ENCODE measurements around the gene AMOTL2. TPM values are rescaled to one million over a fixed set of nuclear protein-coding genes. Genes with fewer than 3 reads are reported as not detected.

AMOTL2 gene
- total RNA-seq, 1 donor from 2014 or later = not detected

DNA sequence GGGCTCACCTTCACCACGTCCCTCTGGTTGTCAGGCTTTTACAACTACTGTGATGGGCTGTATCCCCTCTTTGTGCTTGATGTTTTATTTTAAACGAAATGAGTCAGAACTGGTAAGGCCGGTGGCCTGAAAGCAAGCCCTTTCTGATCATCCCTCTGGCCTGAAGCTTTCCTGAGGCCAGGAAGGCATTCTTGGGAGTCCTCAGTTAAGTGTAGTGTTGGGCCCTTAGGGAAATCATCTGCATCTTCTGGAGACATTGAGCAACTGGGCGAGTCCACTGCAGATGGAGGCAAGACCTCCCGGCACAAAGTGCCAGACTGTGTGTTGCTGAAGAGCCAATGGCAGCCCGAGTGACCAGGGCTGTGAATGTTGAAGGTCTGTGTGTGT, 33.0 kb upstream of the AMOTL2 start:
- intact Hi-C loops (cut with micrococcal nuclease) = no loop called here
- H3K27me3 Mint-ChIP-seq = peaks cover 52% of the 10 kb centered on the region
- H3K4me1 Mint-ChIP-seq = no peaks in the 10 kb centered on the region
- TF ChIP-seq, protein P1, sequence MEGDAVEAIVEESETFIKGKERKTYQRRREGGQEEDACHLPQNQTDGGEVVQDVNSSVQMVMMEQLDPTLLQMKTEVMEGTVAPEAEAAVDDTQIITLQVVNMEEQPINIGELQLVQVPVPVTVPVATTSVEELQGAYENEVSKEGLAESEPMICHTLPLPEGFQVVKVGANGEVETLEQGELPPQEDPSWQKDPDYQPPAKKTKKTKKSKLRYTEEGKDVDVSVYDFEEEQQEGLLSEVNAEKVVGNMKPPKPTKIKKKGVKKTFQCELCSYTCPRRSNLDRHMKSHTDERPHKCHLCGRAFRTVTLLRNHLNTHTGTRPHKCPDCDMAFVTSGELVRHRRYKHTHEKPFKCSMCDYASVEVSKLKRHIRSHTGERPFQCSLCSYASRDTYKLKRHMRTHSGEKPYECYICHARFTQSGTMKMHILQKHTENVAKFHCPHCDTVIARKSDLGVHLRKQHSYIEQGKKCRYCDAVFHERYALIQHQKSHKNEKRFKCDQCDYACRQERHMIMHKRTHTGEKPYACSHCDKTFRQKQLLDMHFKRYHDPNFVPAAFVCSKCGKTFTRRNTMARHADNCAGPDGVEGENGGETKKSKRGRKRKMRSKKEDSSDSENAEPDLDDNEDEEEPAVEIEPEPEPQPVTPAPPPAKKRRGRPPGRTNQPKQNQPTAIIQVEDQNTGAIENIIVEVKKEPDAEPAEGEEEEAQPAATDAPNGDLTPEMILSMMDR (IDR thresholded peaks at IDR 0.05) = no peak
- H3K36me3 Mint-ChIP-seq (ENCODE audit: low read depth) = no peaks in the 10 kb centered on the region
- ChIA-PET CTCF (no interaction called here), POLR2A (interaction anchor here (0.5 kb wide), 1 partner anchor 161 kb away, joined by 3 read pairs; no protein-coding TSS in a partner anchor)
- DNase-seq (no peak), ATAC-seq (ENCODE audit: low read depth) (no peak)
- no peak overlapping the region for H3K4me3 Mint-ChIP-seq
- peaks cover 7% of the 10 kb centered on the region for H3K9me3 Mint-ChIP-seq
- H3K27ac Mint-ChIP-seq = no peak overlapping the region

DNA sequence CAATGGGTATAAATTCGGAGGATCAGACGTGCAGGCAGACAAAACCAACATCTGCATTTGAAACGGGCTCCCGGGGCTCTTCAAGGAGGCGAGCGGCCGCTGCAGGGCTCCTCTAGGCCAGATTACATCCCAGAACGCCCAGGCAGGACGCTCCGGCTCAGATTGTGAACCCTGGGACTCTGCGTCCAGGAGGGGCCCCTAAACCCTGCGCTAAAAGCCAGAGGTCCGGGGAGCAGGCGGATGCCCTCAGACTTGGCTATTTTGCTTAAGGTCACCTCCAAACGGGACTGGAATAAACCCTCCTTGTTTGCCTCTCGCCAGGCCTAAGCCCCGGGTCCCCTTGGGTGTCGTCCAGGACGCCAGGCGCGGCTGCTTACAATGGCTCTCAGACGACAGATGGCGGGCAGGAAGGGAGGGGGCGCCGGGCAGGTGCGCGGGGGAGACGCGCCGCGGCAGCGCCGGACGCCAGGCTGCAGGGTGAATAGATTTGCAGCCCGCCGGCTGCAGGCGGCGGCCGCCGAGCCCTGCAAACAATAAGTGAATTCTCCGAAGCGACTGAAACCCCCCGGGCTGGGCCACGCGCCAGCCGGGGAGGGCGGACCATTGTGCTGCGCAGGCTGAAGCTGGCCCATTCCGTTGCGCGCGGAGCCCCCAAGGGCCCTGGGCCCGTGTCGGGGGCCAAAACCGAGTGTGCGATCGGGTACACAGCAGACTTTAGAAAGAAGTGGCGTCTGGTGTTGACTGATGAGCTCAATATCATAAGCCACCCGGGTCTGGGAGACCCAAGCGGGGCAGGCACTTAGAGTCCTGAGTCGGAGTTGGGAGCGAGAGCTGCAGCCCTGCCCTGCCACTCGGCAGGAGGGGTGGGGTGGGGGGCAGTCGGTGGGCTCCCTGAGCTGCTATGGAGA, 32.3 kb upstream of the AMOTL2 start:
- ChIA-PET CTCF (no interaction called here), POLR2A (interaction anchor here (0.5 kb wide), 1 partner anchor 161 kb away, joined by 3 read pairs; no protein-coding TSS in a partner anchor)
- H3K27me3 Mint-ChIP-seq = peaks cover 52% of the 10 kb centered on the region
- DNase-seq (no peak), ATAC-seq (ENCODE audit: low read depth) (no peak)
- no peak overlapping the region for H3K4me3 Mint-ChIP-seq
- intact Hi-C loops (cut with micrococcal nuclease) = no loop called here
- TF ChIP-seq, protein P1 (IDR thresholded peaks at IDR 0.05) = no peak
- H3K9me3 Mint-ChIP-seq = peaks cover 7% of the 10 kb centered on the region
- H3K27ac Mint-ChIP-seq = no peak overlapping the region
- H3K36me3 Mint-ChIP-seq (ENCODE audit: low read depth) = no peaks in the 10 kb centered on the region
- H3K4me1 Mint-ChIP-seq = no peaks in the 10 kb centered on the region

DNA sequence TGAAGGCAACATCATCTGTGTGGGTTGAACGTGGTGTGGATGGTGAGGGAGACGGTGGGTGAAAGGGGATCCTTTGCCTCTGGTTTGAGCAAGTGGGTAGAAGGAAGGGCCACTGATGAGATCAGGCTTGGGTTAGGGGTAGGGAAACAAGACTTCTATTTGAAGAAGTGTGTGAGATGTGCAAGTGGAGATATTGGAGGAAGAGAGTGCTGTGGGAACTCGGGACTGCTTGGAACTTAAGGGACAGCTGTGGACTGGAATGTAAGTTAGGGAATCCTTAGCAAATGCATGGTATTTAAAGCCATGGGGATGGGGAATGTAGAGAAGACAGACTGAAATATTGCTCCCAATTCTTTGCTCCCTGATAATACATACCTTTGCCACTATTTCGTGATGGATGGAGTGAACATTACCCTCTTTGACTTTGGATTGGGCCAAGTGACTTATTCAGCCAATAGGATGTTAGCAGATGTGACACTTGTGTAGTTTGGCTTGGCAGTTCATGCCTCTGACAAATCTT, 30.2 kb upstream of the AMOTL2 start:
- peaks cover 57% of the 10 kb centered on the region for H3K27me3 Mint-ChIP-seq
- TF ChIP-seq, protein P1 (IDR thresholded peaks at IDR 0.05) = no peak

DNA sequence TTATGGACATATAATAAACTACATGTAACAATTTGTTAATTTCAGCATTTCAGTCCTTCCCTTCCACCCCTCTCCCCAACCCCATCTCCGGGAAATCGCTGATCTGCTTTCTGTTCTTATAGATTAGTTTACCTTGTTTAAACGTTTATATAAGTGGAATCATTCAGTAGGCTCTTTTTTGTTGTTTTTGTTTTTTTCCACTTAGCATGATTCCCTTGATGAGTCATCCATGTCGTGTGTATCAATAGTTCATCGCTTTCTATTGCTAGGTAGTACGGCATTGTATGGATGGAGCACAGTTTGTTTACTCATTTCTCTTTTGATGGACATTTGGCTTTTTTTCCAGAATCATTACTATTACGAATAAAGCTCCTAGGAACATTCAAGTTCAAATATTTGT, 23.5 kb upstream of the AMOTL2 start:
- Mint-ChIP-seq H3K4me3 (no peak overlapping the region), H3K9me3 (peaks cover 4% of the 10 kb centered on the region), H3K27ac (no peak overlapping the region), H3K36me3 (ENCODE audit: low read depth) (no peaks in the 10 kb centered on the region), H3K4me1 (no peaks in the 10 kb centered on the region), H3K27me3 (peaks cover 29% of the 10 kb centered on the region)
- no peak for DNase-seq
- intact Hi-C loops (cut with micrococcal nuclease) = no loop called here
- CTCF ChIA-PET = no interaction called here
- POLR2A ChIA-PET = no interaction called here
- no peak for ATAC-seq (ENCODE audit: low read depth)
- TF ChIP-seq, protein P1 (IDR thresholded peaks at IDR 0.05) = no peak

More for the DNA sequence above, 30.2 kb upstream of the AMOTL2 start:
- no peak overlapping the region for H3K4me3 Mint-ChIP-seq
- H3K27ac Mint-ChIP-seq = no peak overlapping the region
- POLR2A ChIA-PET = no interaction called here
- no peaks in the 10 kb centered on the region for H3K36me3 Mint-ChIP-seq (ENCODE audit: low read depth)
- intact Hi-C loops (cut with micrococcal nuclease) = no loop called here
- CTCF ChIA-PET = no interaction called here
- peaks cover 7% of the 10 kb centered on the region for H3K9me3 Mint-ChIP-seq
- no peak for DNase-seq
- no peak for ATAC-seq (ENCODE audit: low read depth)
- H3K4me1 Mint-ChIP-seq = no peaks in the 10 kb centered on the region

DNA sequence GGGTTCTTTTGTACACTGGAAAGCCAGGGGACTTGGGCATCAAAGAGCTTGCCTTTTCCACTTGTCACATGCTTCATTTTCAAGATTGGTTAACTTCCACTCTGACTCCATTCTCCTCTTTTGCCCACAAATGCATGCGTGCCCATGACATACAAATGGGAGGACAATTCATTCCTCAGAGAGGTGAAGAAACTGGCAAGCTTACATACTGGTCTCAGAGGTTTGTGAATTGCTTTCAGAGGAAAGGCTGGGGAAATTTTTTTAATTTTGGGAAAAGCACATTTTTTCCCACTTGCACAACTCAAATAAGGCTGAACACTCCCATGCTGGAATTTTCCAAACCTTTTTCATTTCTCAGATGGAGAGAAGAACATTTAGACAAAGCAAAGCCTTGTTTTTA, 20.9 kb upstream of the AMOTL2 start:
- TF ChIP-seq, protein P1 (IDR thresholded peaks at IDR 0.05) = no peak
- intact Hi-C loops (cut with micrococcal nuclease) = no loop called here
- no peak overlapping the region for H3K4me3 Mint-ChIP-seq
- DNase-seq = no peak
- peaks cover 27% of the 10 kb centered on the region for H3K27me3 Mint-ChIP-seq
- H3K36me3 Mint-ChIP-seq (ENCODE audit: low read depth) = no peaks in the 10 kb centered on the region
- no peak for ATAC-seq (ENCODE audit: low read depth)
- H3K27ac Mint-ChIP-seq = no peak overlapping the region
- ChIA-PET CTCF (no interaction called here), POLR2A (no interaction called here)
- no peaks in the 10 kb centered on the region for H3K9me3 Mint-ChIP-seq
- no peaks in the 10 kb centered on the region for H3K4me1 Mint-ChIP-seq
